K562 (cell line): ENCODE results near the gene RPH3AL. TPM values are rescaled to one million over a fixed set of nuclear protein-coding genes. Genes with fewer than 3 reads are reported as not detected.

Source experiments
- ATAC-seq: fragments of 200-7000 bp; cut with Tn5 transposase; 3 replicates; pipeline ENCODE4 v1.9.1; 2020; ENCODE audit warnings: moderate library complexity
- BruUV-seq: library from RNA; stranded (reverse); fragments of 400-500 nt; replicated peaks from 2 replicates; lab custom pipeline; 2021; lab: Mats Ljungman, UMichigan
- CTCF ChIA-PET: fragments of 300-600 bp; formaldehyde crosslinking; extraction: SDS; loops from one replicate; lab custom pipeline; 2021; ENCODE audit warnings: low intra/inter-chr PET ratio; lab: Yijun Ruan, JAX
- POLR2A ChIA-PET: fragments of 300-600, 350-650 bp; sonication (Branson Sonifier 250); formaldehyde crosslinking; extraction: SDS; loops from one replicate; lab custom pipeline; 2021; ENCODE audit warnings: antibody characterized with exemption, inconsistent platforms; lab: Yijun Ruan, JAX
- DNase-seq, 4 experiments: peaks; one replicate each; pipeline versions ENCODE4 v3.0.0 to v3.0.0-alpha.2; 2011 to 2018; ENCODE audit warnings: low spot score in 3 of 4, mixed read lengths in 3 of 4; ENCODE audit errors: extremely low read depth in 1 of 4
- FAIRE-seq: peaks from 2 replicates; lab custom pipeline; 2011; peaks lifted over from hg19 to GRCh38; lab: Jason Lieb, UNC
- H2AFZ ChIP-seq: 2 replicates; pipeline ENCODE4 v1.6.0; 2011; ENCODE audit warnings: low read depth, low read length, control low read depth, inconsistent platforms
- H3K27ac ChIP-seq: fragments of 200-600 bp; 3 replicates; pipeline ENCODE4 v1.8.0; 2011; ENCODE audit warnings: low read depth, mild to moderate bottlenecking, control low read depth, inconsistent platforms, low read length, moderate library complexity, mixed read lengths; ENCODE audit errors: extremely low read depth
- H3K27me3 ChIP-seq, 2 experiments: fragments of 300-600 bp in 1 of 2; 2 replicates in 1 of 2; 3 replicates in 1 of 2; pipeline versions ENCODE4 v1.6.0 to v1.8.0; 2011; ENCODE audit warnings: inconsistent platforms in 2 of 2, low read length in 2 of 2, mild to moderate bottlenecking in 1 of 2, mixed read lengths in 1 of 2, moderate library complexity in 1 of 2; ENCODE audit not compliant: control insufficient read depth in 2 of 2, insufficient read depth in 2 of 2
- H3K36me3 ChIP-seq: fragments of 300-600 bp; 3 replicates; pipeline ENCODE4 v1.8.0; 2011; ENCODE audit warnings: mild to moderate bottlenecking, low read length, inconsistent platforms; ENCODE audit not compliant: control insufficient read depth, insufficient read depth
- H3K4me1 ChIP-seq, 2 experiments: fragments of 200-600 bp in 1 of 2; replicated peaks in 1 of 2; 2 replicates in 1 of 2; 3 replicates in 1 of 2; pipeline versions ENCODE4 v1.5.1 to v1.8.0; 2011; ENCODE audit warnings: inconsistent platforms in 2 of 2, low read length in 2 of 2, mild to moderate bottlenecking in 1 of 2, mixed read lengths in 1 of 2, moderate library complexity in 1 of 2; ENCODE audit not compliant: control insufficient read depth in 2 of 2, insufficient read depth in 2 of 2
- H3K4me2 ChIP-seq: 2 replicates; pipeline ENCODE4 v1.6.1; 2011; ENCODE audit warnings: low read length, control low read depth, inconsistent platforms, mixed read lengths; ENCODE audit not compliant: insufficient read depth
- H3K4me3 ChIP-seq: fragments of 200-600 bp; sonication (generic), shearing (Covaris generic); 2 replicates; pipeline ENCODE4 v1.5.1; 2016; ENCODE audit warnings: control low read depth, inconsistent platforms
- H3K79me2 ChIP-seq: fragments of 200-600 bp; 3 replicates; pipeline ENCODE4 v1.8.0; 2011; ENCODE audit warnings: low read length, inconsistent platforms; ENCODE audit not compliant: control insufficient read depth, insufficient read depth
- H3K9ac ChIP-seq, 2 experiments: 2 replicates each; pipeline versions ENCODE4 v1.6.0 to v1.6.1; 2011; ENCODE audit warnings: low read depth in 2 of 2, low read length in 2 of 2, control low read depth in 1 of 2, inconsistent platforms in 1 of 2, mild to moderate bottlenecking in 1 of 2, mixed read lengths in 1 of 2; ENCODE audit not compliant: insufficient read depth in 1 of 2
- H3K9me1 ChIP-seq: one replicate; pipeline ENCODE4 v1.6.0; 2011; ENCODE audit warnings: inconsistent platforms, mild to moderate bottlenecking, low read length, moderate library complexity; ENCODE audit not compliant: control insufficient read depth, insufficient read depth
- H3K9me3 ChIP-seq: replicated peaks from 2 replicates; pipeline ENCODE4 v1.5.1; 2011; ENCODE audit warnings: low read depth, low read length, inconsistent platforms; ENCODE audit not compliant: control insufficient read depth, insufficient read depth
- H4K20me1 ChIP-seq: replicated peaks from 2 replicates; pipeline ENCODE4 v1.6.1; 2011; ENCODE audit warnings: low read length, inconsistent platforms, mixed read lengths; ENCODE audit not compliant: control insufficient read depth, insufficient read depth
- FOXA3 ChIP-seq, 2 experiments: fragments of 450-650 bp in 1 of 2; sonication (generic) in 1 of 2; formaldehyde crosslinking; IDR thresholded peaks in 1 of 2; conservative IDR thresholded peaks in 1 of 2; 2 replicates each; pipeline versions ENCODE4 v1.4.0 to v1.8.0; 2020 to 2022; ENCODE audit warnings: mild to moderate bottlenecking in 2 of 2, missing genetic modification reagents in 1 of 2
- FOXM1 ChIP-seq, 2 experiments: fragments of 450-650 bp in 1 of 2; sonication (generic) in 1 of 2; formaldehyde crosslinking in 1 of 2; IDR thresholded peaks; 2 replicates each; pipeline versions ENCODE4 v1.6.1 to v1.9.0; 2017 to 2022; ENCODE audit warnings: low read depth in 2 of 2, mild to moderate bottlenecking in 2 of 2, missing genetic modification reagents in 1 of 2, moderate library complexity in 1 of 2
- GTF2F1 ChIP-seq: IDR thresholded peaks from 2 replicates; pipeline ENCODE4 v1.6.1; 2011; ENCODE audit warnings: low read depth, low read length, improper control_type of control experiment
- HDAC2 ChIP-seq: fragments of 450-650 bp; IDR thresholded peaks from 2 replicates; pipeline ENCODE4 v1.6.1; 2016; ENCODE audit warnings: mild to moderate bottlenecking
- HINFP ChIP-seq: fragments of 450-650 bp; conservative IDR thresholded peaks from 2 replicates; pipeline ENCODE4 v1.6.1; 2016; ENCODE audit warnings: missing genetic modification characterization, low read depth, mild to moderate bottlenecking, control low read depth, missing compliant biosample characterization
- HNRNPK ChIP-seq: fragments of 200-400 bp; formaldehyde crosslinking; IDR thresholded peaks from one replicate; pipeline ENCODE4 v1.6.1; 2018; ENCODE audit warnings: mild to moderate bottlenecking, low read depth, low read length; ENCODE audit not compliant: poor library complexity, severe bottlenecking
- MXI1 ChIP-seq: IDR thresholded peaks from 2 replicates; pipeline ENCODE4 v1.6.1; 2011; ENCODE audit warnings: low read depth, mild to moderate bottlenecking, improper control_type of control experiment, low read length
- SNRNP70 ChIP-seq: fragments of 200-400 bp; formaldehyde crosslinking; optimal IDR thresholded peaks from 2 replicates; pipeline ENCODE3; 2017; ENCODE audit warnings: low read depth, low read length
- ZBED1 ChIP-seq: IDR thresholded peaks from 2 replicates; pipeline ENCODE4 v1.6.1; 2014
- ZBTB1 ChIP-seq: sonication (generic); formaldehyde crosslinking; IDR thresholded peaks from 2 replicates; pipeline ENCODE4 v1.8.1; 2023; ENCODE audit warnings: missing genetic modification reagents, low read depth, mild to moderate bottlenecking, borderline replicate concordance
- ZNF121 ChIP-seq: sonication (generic); formaldehyde crosslinking; conservative IDR thresholded peaks from 2 replicates; pipeline ENCODE4 v1.8.0; 2022; ENCODE audit warnings: missing genetic modification reagents
- ZNF280B ChIP-seq: fragments of 250-450 bp; sonication (Bioruptor Pico); IDR thresholded peaks from 2 replicates; pipeline ENCODE4 v1.5.1; 2021; ENCODE audit warnings: mild to moderate bottlenecking
- ZNF444 ChIP-seq: fragments of 250-450 bp; sonication (Bioruptor Pico); IDR thresholded peaks from 2 replicates; pipeline ENCODE4 v1.4.0; 2020; ENCODE audit warnings: mild to moderate bottlenecking, moderate library complexity
- ZNF76 ChIP-seq: fragments of 250-450 bp; sonication (Bioruptor Pico); IDR thresholded peaks from 2 replicates; pipeline ENCODE4 v1.4.0; 2020; ENCODE audit warnings: mild to moderate bottlenecking, moderate library complexity, borderline replicate concordance
- WGBS: fragments of 100-300 bp; shearing (Covaris generic); methylation state at CpG from one replicate; pipeline ENCODE4 v1.1.6; 2016; ENCODE audit warnings: low coverage, mixed read lengths; ENCODE audit not compliant: insufficient coverage; ENCODE audit errors: missing lambda C conversion rate; 5-methylcytosine and 5-hydroxymethylcytosine counted together
- in situ Hi-C: fragments of 300-500 bp; cut with MboI; formaldehyde crosslinking; loops from 4 replicates; pipeline ENCODE4 v1.15.0; 2018; ENCODE audit warnings: inconsistent platforms, mixed read lengths
- intact Hi-C: fragments of 100-400 bp; cut with micrococcal nuclease; formaldehyde crosslinking; loops from 2 replicates; pipeline ENCODE4 v1.14.2; 2022
- polyA plus RNA-seq, 8 experiments: library from polyadenylated mRNA; depleted of rRNA in 4 of 8; stranded (reverse) in 5 of 8; unstranded in 3 of 8; fragments of >200 nt; fragmentation: Nextera tagmentation in 2 of 8; fragmentation: Illumina TruSeq in 1 of 8; extraction: Ambion mirVana in 2 of 8; extraction: Trizol in 1 of 8; gene quantifications; 2 replicates each; pipeline versions ENCODE4 v1.2.1 to v1.2.3, GENCODE V29; 2011 to 2014; ENCODE audit warnings: inconsistent platforms in 1 of 8, missing spikeins in 1 of 8
- total RNA-seq, 7 experiments: library from RNA; depleted of rRNA in 6 of 7; stranded (reverse); fragments of >200 nt in 6 of 7; fragmentation: Illumina TruSeq in 2 of 7; extraction: Trizol in 2 of 7; gene quantifications; 2 replicates each; pipeline versions ENCODE4 v1.2.1 to v1.2.3, GENCODE V29; 2011 to 2021; ENCODE audit warnings: low replicate concordance in 1 of 7

The RPH3AL gene
- total and polyA plus RNA-seq, 9 of the 15 experiments (the other 6 are each of a cell fraction or from before 2014, with no cell fraction given): 0.18 to 1.7 (median 0.39) TPM

- Histone ChIP-seq H3K4me2 (no peak overlapping the region), H3K4me1 (no peaks in the 10 kb centered on the region; a peak in 1 of 5 replicates), H3K9me1 (no peaks in the 10 kb centered on the region), H3K9me3 (no peaks in the 10 kb centered on the region), H3K4me3 (no peak overlapping the region), H2AFZ (no peak overlapping the region), H3K36me3 (no peaks in the 10 kb centered on the region), H3K9ac (no peak overlapping the region), H3K27me3 (peaks cover 19 to 76% of the 10 kb centered on the region in 2 experiments; a peak in 4 of 5 replicates), H3K79me2 (no peaks in the 10 kb centered on the region), H4K20me1 (peaks cover 4% of the 10 kb centered on the region; the same call in 1 of the 2 replicates), H3K27ac (no peak overlapping the region)
- WGBS: 15% methylated on average over 7 of the region's 16 CpGs
- CTCF ChIA-PET: no interaction called here
- TF ChIP-seq ZNF121 (CRISPR knock-in tag) (no peak), GTF2F1 (no peak), ZNF280B (no peak), HINFP (tag) (no peak), SNRNP70 (no peak), FOXA3 (CRISPR knock-in tag; conservative IDR thresholded peaks at IDR 0.05 in 1 of 2, IDR thresholded peaks at IDR 0.05 in 1 of 2) (no peak), ZNF76 (CRISPR knock-in tag) (no peak), ZNF444 (CRISPR knock-in tag) (no peak), FOXM1 (IDR thresholded peaks at IDR 0.05; ENCODE audit: low read depth) (no peak), FOXM1 (CRISPR knock-in tag; IDR thresholded peaks at IDR 0.05; ENCODE audit: low read depth) (no peak), HDAC2 (no peak), ZBED1 (no peak), HNRNPK (no peak), ZBTB1 (no peak), MXI1 (no peak)
- in situ Hi-C loops (no loop called here), intact Hi-C loops (no loop called here)
- BruUV-seq: no TSS peak
- POLR2A ChIA-PET: no interaction called here
- FAIRE-seq: no peak
- DNase-seq: no peak
- no peak for ATAC-seq
These were observed 66.0 kb downstream of the RPH3AL start for GRCh38 chr17:286571-286970.
